ENCODE measurements around the gene CFAP97D2. TPM values are rescaled to one million over a fixed set of nuclear protein-coding genes. Genes with fewer than 3 reads are reported as not detected.

CFAP97D2 gene
- total RNA-seq, 1 donor from 2014 or later, result not detected

DNA sequence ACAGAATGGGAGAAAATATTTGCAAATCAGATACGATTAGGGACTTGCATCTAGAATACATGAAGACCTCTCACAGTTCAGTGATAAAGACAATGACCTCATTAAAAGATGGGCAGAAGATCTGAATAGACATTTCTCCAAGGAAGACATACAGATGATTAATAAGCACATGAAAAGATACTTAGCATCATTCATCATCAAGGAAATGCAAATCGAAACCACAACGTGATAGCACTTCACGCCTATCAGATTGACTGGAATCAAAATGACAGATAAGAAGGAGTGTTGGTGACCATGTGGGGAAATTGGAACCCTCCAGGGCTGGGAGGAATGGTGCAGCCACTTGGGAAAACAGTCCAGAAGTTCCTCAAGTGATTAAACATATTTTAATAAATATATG is 25.8 kb downstream of the CFAP97D2 start:
- TF ChIP-seq, protein P1, sequence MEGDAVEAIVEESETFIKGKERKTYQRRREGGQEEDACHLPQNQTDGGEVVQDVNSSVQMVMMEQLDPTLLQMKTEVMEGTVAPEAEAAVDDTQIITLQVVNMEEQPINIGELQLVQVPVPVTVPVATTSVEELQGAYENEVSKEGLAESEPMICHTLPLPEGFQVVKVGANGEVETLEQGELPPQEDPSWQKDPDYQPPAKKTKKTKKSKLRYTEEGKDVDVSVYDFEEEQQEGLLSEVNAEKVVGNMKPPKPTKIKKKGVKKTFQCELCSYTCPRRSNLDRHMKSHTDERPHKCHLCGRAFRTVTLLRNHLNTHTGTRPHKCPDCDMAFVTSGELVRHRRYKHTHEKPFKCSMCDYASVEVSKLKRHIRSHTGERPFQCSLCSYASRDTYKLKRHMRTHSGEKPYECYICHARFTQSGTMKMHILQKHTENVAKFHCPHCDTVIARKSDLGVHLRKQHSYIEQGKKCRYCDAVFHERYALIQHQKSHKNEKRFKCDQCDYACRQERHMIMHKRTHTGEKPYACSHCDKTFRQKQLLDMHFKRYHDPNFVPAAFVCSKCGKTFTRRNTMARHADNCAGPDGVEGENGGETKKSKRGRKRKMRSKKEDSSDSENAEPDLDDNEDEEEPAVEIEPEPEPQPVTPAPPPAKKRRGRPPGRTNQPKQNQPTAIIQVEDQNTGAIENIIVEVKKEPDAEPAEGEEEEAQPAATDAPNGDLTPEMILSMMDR (conservative IDR thresholded peaks at IDR 0.05), result no peak
- peaks cover 5% of the 10 kb centered on the region for H3K27me3 Mint-ChIP-seq
- H3K9me3 Mint-ChIP-seq, result peaks cover 10% of the 10 kb centered on the region

DNA sequence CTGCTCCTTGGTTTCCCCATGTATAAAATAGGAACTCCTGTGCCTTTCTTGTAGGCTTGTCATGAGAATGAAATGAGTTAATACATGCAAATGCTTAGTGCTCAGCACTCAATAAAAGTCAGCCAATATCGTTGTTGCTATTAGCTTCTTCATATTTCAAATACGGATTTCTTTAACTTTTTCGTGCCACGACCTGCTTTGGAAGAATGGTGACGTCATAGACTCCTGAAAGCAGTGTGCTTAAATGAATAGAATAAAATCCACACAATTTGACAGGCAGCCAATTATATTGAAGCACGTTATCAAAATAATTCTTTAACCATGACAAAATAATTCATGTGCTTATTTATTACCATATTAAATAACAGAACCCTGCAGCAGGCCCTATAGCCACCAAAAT is 29.1 kb downstream of the CFAP97D2 start:
- Mint-ChIP-seq H3K4me3 (no peak overlapping the region), H3K27me3 (peaks cover 9% of the 10 kb centered on the region), H3K9me3 (peaks cover 10% of the 10 kb centered on the region), H3K36me3 (no peaks in the 10 kb centered on the region), H3K4me1 (ENCODE audit: unreplicated experiment) (no peaks in the 10 kb centered on the region), H3K27ac (no peak overlapping the region)
- DNase-seq (ENCODE audit: extremely low spot score, unreplicated experiment), result no peak
- TF ChIP-seq, protein P1 (conservative IDR thresholded peaks at IDR 0.05), result no peak

More for the DNA sequence above, 25.8 kb downstream of the CFAP97D2 start:
- Mint-ChIP-seq H3K27ac (no peak overlapping the region), H3K36me3 (no peaks in the 10 kb centered on the region), H3K4me3 (no peak overlapping the region), H3K4me1 (ENCODE audit: unreplicated experiment) (no peaks in the 10 kb centered on the region)
- DNase-seq (ENCODE audit: extremely low spot score, unreplicated experiment), result no peak

DNA sequence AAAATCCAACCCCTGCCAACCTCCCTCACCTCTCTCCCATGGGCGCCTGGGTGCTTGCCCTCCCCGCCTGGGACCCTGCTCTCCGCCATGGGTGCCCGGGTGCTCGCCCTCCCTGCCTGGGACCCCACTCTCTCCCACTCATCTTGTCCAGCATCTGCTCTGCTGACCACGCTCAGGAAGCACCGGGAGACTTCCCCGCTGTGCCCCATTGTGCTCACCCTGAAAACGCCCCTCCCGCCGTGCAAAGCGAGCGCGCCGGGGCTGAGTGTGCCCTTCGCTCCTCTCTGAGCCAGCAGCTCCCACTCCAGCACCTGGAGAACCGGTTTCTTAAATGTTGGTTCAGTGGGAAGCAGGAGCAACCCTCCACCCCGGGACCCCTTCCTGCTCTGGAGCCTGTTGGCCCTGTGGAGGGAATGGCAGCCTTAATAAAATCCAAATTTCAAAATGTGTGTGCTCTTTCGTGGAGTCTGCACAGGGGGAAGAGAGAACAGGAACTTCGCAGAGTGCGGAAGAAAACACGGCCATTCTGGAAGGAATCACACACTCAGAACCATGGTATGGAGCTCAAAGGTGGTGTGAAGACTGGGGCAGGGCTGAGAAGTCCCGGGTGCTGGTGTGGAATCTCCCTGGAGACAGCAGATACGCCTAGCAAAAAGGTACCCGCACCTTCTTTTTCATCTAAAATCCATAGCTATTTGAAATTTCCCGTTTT is 32.5 kb downstream of the CFAP97D2 start:
- no peak for DNase-seq (ENCODE audit: extremely low spot score, unreplicated experiment)
- Mint-ChIP-seq H3K27ac (no peak overlapping the region), H3K9me3 (peaks cover under 1% of the 10 kb centered on the region), H3K36me3 (no peaks in the 10 kb centered on the region), H3K27me3 (peaks cover 19% of the 10 kb centered on the region), H3K4me3 (no peak overlapping the region), H3K4me1 (ENCODE audit: unreplicated experiment) (no peaks in the 10 kb centered on the region)
- TF ChIP-seq, protein P1 (conservative IDR thresholded peaks at IDR 0.05), result no peak

DNA sequence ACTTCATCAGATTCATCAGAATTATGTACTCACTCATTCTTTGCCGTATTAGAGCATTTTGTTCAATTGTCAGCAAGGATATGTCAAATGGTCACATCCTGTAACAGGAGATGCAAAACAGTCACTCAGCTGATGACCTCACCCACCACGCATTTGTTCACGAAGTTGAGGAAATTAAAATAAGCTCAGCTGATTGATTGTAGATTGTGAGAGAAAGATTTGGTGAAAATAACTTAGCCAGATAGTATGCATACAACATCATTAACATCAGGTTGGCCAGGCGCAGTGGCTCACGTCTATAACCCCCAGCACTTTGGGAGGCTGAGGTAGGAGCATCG is 33.1 kb downstream of the CFAP97D2 start:
- Mint-ChIP-seq H3K4me1 (ENCODE audit: unreplicated experiment) (no peaks in the 10 kb centered on the region), H3K9me3 (no peaks in the 10 kb centered on the region), H3K4me3 (no peak overlapping the region), H3K27me3 (peaks cover 19% of the 10 kb centered on the region), H3K27ac (no peak overlapping the region), H3K36me3 (no peaks in the 10 kb centered on the region)
- TF ChIP-seq, protein P1 (conservative IDR thresholded peaks at IDR 0.05), result no peak
- no peak for DNase-seq (ENCODE audit: extremely low spot score, unreplicated experiment)

DNA sequence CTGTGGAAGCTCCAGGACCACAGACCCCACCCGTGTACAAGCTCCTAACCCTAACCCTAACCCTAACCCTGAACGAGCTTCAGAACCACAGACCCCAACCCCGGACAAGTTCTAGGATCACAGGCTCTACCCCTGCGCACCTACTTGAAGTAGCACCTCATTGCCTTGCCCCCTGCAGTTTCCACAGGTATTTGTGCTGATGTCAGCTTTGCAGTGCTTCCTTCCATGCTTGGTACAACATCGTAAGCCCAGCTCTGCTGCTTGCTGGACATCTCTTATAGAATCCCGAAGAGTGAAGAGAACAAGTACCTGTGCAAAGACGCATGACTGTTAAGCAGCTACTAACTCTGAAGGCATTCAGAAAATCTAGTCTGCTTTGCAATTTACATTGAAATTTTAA is 34.9 kb downstream of the CFAP97D2 start:
- TF ChIP-seq, protein P1 (conservative IDR thresholded peaks at IDR 0.05), result no peak
- H3K36me3 Mint-ChIP-seq, result no peaks in the 10 kb centered on the region

More for the DNA sequence above, 34.9 kb downstream of the CFAP97D2 start:
- no peaks in the 10 kb centered on the region for H3K9me3 Mint-ChIP-seq
- no peak overlapping the region for H3K27ac Mint-ChIP-seq
- DNase-seq (ENCODE audit: extremely low spot score, unreplicated experiment), result no peak
- H3K27me3 Mint-ChIP-seq, result peaks cover 16% of the 10 kb centered on the region
- no peak overlapping the region for H3K4me3 Mint-ChIP-seq
- no peaks in the 10 kb centered on the region for H3K4me1 Mint-ChIP-seq (ENCODE audit: unreplicated experiment)

Data from type B pancreatic cell (in vitro differentiated cells).